K562 (cell line): ENCODE data around the gene PITHD1. TPM values are rescaled to one million over a fixed set of nuclear protein-coding genes. Genes with fewer than 3 reads are reported as not detected.

Experiments
- ATF6 ChIP-seq: sonication (generic); formaldehyde crosslinking; IDR thresholded peaks from 2 replicates; pipeline ENCODE4 v1.4.0; 2020; ENCODE audit warnings: mild to moderate bottlenecking, missing genetic modification reagents
- ETV5 ChIP-seq: sonication (generic); formaldehyde crosslinking; IDR thresholded peaks from 2 replicates; pipeline ENCODE4 v1.4.0; 2020; ENCODE audit warnings: low read depth, mild to moderate bottlenecking, missing genetic modification reagents
- JUN ChIP-seq, 2 experiments: sonication (generic) in 1 of 2; formaldehyde crosslinking in 1 of 2; IDR thresholded peaks; 2 replicates each; pipeline versions ENCODE4 v1.6.1 to v1.8.0; 2012 to 2022; ENCODE audit warnings: borderline replicate concordance in 2 of 2, mild to moderate bottlenecking in 2 of 2, improper control_type of control experiment in 1 of 2, low read depth in 1 of 2, low read length in 1 of 2, missing genetic modification reagents in 1 of 2
- MAX ChIP-seq: sonication (generic); formaldehyde crosslinking; IDR thresholded peaks from 2 replicates; pipeline ENCODE4 v1.9.0; 2022; ENCODE audit warnings: mild to moderate bottlenecking, missing genetic modification reagents
- NCOA2 ChIP-seq, 2 experiments: fragments of 450-650 bp; IDR thresholded peaks; 2 replicates each; pipeline ENCODE4 v1.6.1; 2018; ENCODE audit warnings: mild to moderate bottlenecking in 2 of 2, moderate library complexity in 1 of 2; ENCODE audit not compliant: partially characterized antibody in 2 of 2
- PCBP1 ChIP-seq: fragments of 200-400 bp; formaldehyde crosslinking; IDR thresholded peaks from 2 replicates; pipeline ENCODE4 v1.6.1; 2018; ENCODE audit warnings: mild to moderate bottlenecking, low read depth, low read length; ENCODE audit not compliant: poor library complexity, severe bottlenecking
- POLR2H ChIP-seq: IDR thresholded peaks from 2 replicates; pipeline ENCODE4 v1.6.1; 2016; ENCODE audit warnings: missing genetic modification characterization, low read depth, mild to moderate bottlenecking, control low read depth, missing compliant biosample characterization, moderate library complexity
- RB1 ChIP-seq: fragments of 450-650 bp; IDR thresholded peaks from 2 replicates; pipeline ENCODE4 v1.6.1; 2017; ENCODE audit warnings: low read depth, mild to moderate bottlenecking
- SMAD3 ChIP-seq: fragments of 450-650 bp; formaldehyde crosslinking; conservative IDR thresholded peaks from 2 replicates; pipeline ENCODE4 v1.4.0; 2020; ENCODE audit warnings: mild to moderate bottlenecking
- ZC3H4 ChIP-seq: sonication (generic); formaldehyde crosslinking; IDR thresholded peaks from 2 replicates; pipeline ENCODE4 v1.9.0; 2021; ENCODE audit warnings: missing genetic modification reagents, borderline replicate concordance
- ZFP91 ChIP-seq: sonication (generic); formaldehyde crosslinking; IDR thresholded peaks from 2 replicates; pipeline ENCODE4 v1.8.0; 2022; ENCODE audit warnings: mild to moderate bottlenecking, missing genetic modification reagents
- ZNF224 ChIP-seq: sonication (generic); formaldehyde crosslinking; IDR thresholded peaks from 2 replicates; pipeline ENCODE4 v1.8.0; 2022; ENCODE audit warnings: mild to moderate bottlenecking, missing genetic modification reagents
- polyA plus RNA-seq, 8 experiments: library from polyadenylated mRNA; depleted of rRNA in 4 of 8; stranded (reverse) in 5 of 8; unstranded in 3 of 8; fragments of >200 nt; fragmentation: Nextera tagmentation in 2 of 8; fragmentation: Illumina TruSeq in 1 of 8; extraction: Ambion mirVana in 2 of 8; extraction: Trizol in 1 of 8; gene quantifications; 2 replicates each; pipeline versions ENCODE4 v1.2.1 to v1.2.3, GENCODE V29; 2011 to 2014; ENCODE audit warnings: inconsistent platforms in 1 of 8, missing spikeins in 1 of 8
- total RNA-seq, 7 experiments: library from RNA; depleted of rRNA in 6 of 7; stranded (reverse); fragments of >200 nt in 6 of 7; fragmentation: Illumina TruSeq in 2 of 7; extraction: Trizol in 2 of 7; gene quantifications; 2 replicates each; pipeline versions ENCODE4 v1.2.1 to v1.2.3, GENCODE V29; 2011 to 2021; ENCODE audit warnings: low replicate concordance in 1 of 7

The PITHD1 gene
- total and polyA plus RNA-seq, 9 of the 15 experiments (the other 6 are each of a cell fraction or from before 2014, with no cell fraction given): 46.5 to 175 (median 149) TPM

- no peak for TF ChIP-seq PCBP1
- TF ChIP-seq ZNF224: no peak
- no peak for TF ChIP-seq NCOA2 (IDR thresholded peaks at IDR 0.05; ENCODE audit: partially characterized antibody in 2 of 2)
- TF ChIP-seq ETV5 (CRISPR knock-in tag): peak; percentile 48; the same call in 1 of the 2 replicates
- no peak for TF ChIP-seq SMAD3 (CRISPR knock-in tag)
- no peak for TF ChIP-seq POLR2H
- peak; percentile 58 for TF ChIP-seq ATF6 (CRISPR knock-in tag)
- no peak for TF ChIP-seq RB1
- TF ChIP-seq ZC3H4 (CRISPR knock-in tag): peak; percentile 53; the same call in 1 of the 2 replicates
- TF ChIP-seq MAX (CRISPR knock-in tag): no peak
- TF ChIP-seq ZFP91 (CRISPR knock-in tag): peak; percentile 55; the same call in 1 of the 2 replicates
- no peak for TF ChIP-seq JUN (IDR thresholded peaks at IDR 0.05; ENCODE audit: borderline replicate concordance, low read depth, low read length)
- no peak for TF ChIP-seq JUN (CRISPR knock-in tag; IDR thresholded peaks at IDR 0.05; ENCODE audit: borderline replicate concordance)
Observed at GRCh38 chr1:23824711-23825075, 46.5 kb downstream of the PITHD1 start (continued).
